Aorta (tissue), 5 donors: ENCODE measurements around the gene GPR149. TPM values are rescaled to one million over a fixed set of nuclear protein-coding genes. Genes with fewer than 3 reads are reported as not detected.

Experiments used
- ATAC-seq: fragments of 200-7000 bp; cut with Tn5 transposase; one replicate; pipeline ENCODE4 v1.9.1; 2022; ENCODE audit warnings: moderate library complexity; ENCODE audit not compliant: low FRiP score
- DNase-seq, 2 donors: peaks; one replicate each; pipeline ENCODE4 v3.0.0-alpha.2; 2020
- H3K27ac ChIP-seq, 2 donors: one replicate each; pipeline ENCODE4 v1.5.1; 2013; ENCODE audit warnings: low read length in 2 of 2, mild to moderate bottlenecking in 2 of 2, moderate library complexity in 2 of 2, control low read depth in 1 of 2, inconsistent platforms in 1 of 2, low read depth in 1 of 2
- H3K27me3 ChIP-seq, 2 donors: one replicate each; pipeline ENCODE4 v1.6.1; 2013; ENCODE audit warnings: control low read depth in 1 of 2, low read length in 1 of 2, mild to moderate bottlenecking in 1 of 2, moderate library complexity in 1 of 2; ENCODE audit not compliant: insufficient read depth in 2 of 2, control insufficient read depth in 1 of 2
- H3K36me3 ChIP-seq, 2 donors: one replicate each; pipeline ENCODE4 v1.6.1; 2013; ENCODE audit warnings: control low read depth in 1 of 2, low read length in 1 of 2, mild to moderate bottlenecking in 1 of 2; ENCODE audit not compliant: insufficient read depth in 2 of 2, control insufficient read depth in 1 of 2
- H3K4me1 ChIP-seq, 2 donors: one replicate each; pipeline ENCODE4 v1.6.1; 2013; ENCODE audit warnings: low read length in 2 of 2, control low read depth in 1 of 2, mild to moderate bottlenecking in 1 of 2, moderate library complexity in 1 of 2; ENCODE audit not compliant: insufficient read depth in 2 of 2, control insufficient read depth in 1 of 2
- H3K4me3 ChIP-seq, 2 donors: one replicate each; pipeline ENCODE4 v1.5.1; 2013; ENCODE audit warnings: low read length in 2 of 2, control low read depth in 1 of 2, mild to moderate bottlenecking in 1 of 2
- H3K9me3 ChIP-seq: one replicate; pipeline ENCODE4 v1.6.1; 2013; ENCODE audit warnings: mild to moderate bottlenecking, low read length; ENCODE audit not compliant: control insufficient read depth
- WGBS, 2 donors: extraction: QIAGEN DNeasy Blood & Tissue Kit; methylation state at CpG; one replicate each; pipeline ENCODE4 v1.1.7; 2013; 5-methylcytosine and 5-hydroxymethylcytosine counted together
- intact Hi-C, 2 donors: fragments of 100-400 bp; cut with DNase I; formaldehyde crosslinking; loops; one replicate each; pipeline versions ENCODE4 v1.14.2 to v1.15.0; 2022
- polyA plus RNA-seq, 2 donors: library from polyadenylated mRNA; stranded (reverse); fragments of 200-250 nt; gene quantifications; one replicate each; pipeline ENCODE4 v1.2.3, GENCODE V29; 2013
- total RNA-seq, 2 donors: library from RNA; stranded (reverse); fragmentation: NEBNext Ultra II Directional; extraction: Animal tissue kit (Norgen Biotek cat#: 25700); gene quantifications; one replicate each; pipeline ENCODE4 v1.2.1, GENCODE V29; 2021
- donor health status: healthy with polysubstance abuse.
- donor health status: Bipolar disorder and iron deficiency.
- donor health status: DM: no; HTN: no; CAD: no.
- donor health status: DM: no; HTN: no; CAD: no.
- donor health status: DM: yes; HTN: yes; CAD: no.

GPR149 gene
- total and polyA plus RNA-seq, 4 donors = not detected

DNA sequence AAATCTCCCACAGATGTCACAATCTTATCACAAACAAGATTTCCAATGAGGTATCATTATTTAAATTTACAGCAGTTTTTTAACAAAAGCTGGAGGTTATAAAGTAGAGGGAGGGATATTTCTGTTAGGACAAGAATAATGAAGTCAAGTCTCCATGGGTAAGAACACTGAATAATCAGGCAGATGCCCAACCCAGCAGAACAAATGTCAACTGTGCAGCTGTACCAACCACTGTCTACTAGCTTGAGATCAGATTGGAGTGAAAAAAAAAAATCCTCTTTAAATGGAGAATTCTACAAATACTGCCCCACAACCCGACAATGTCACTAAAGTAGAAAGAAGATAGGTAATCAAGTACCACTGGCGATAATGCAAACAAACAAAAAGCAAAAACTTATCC is 136.0 kb downstream of the GPR149 start:
- H3K36me3 ChIP-seq = peaks cover 0 to 3% of the 10 kb centered on the region in 2 donors
- DNase-seq (no peak), ATAC-seq (no peak)
- intact Hi-C loops = no loop called here
- no peak overlapping the region for H3K27ac ChIP-seq
- 97 to 100% methylated on average over 2 of the region's 2 CpGs for WGBS, 2 donors
- no peaks in the 10 kb centered on the region for H3K4me1 ChIP-seq
- no peak overlapping the region for H3K4me3 ChIP-seq
- H3K27me3 ChIP-seq = no peaks in the 10 kb centered on the region
- no peaks in the 10 kb centered on the region for H3K9me3 ChIP-seq

DNA sequence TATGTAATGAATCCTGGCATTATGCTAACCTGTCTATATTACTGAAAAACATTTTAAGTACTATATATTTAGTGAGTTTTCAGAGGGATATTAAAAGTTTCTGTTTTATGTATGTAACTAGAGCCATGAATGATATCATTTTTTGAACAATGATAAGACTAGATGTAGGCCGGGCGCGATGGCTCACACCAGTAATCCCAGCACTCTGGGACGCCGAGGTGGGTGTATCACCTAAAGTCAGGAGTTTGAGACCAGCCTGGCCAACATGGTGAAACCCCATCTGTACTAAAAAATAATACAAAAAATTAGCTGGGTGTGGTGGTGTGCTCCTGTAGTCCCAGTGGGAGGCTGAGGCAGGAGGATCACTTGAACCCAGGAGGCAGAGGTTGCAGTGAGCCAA is 139.8 kb downstream of the GPR149 start:
- H3K4me1 ChIP-seq = no peaks in the 10 kb centered on the region
- H3K27ac ChIP-seq = no peak overlapping the region
- 96 to 99% methylated on average over 5 of the region's 5 CpGs for WGBS, 2 donors
- peak in 1 of 2 donors; percentile 40 for DNase-seq
- peaks cover 0 to 3% of the 10 kb centered on the region in 2 donors for H3K36me3 ChIP-seq
- no peak for ATAC-seq
- no peak overlapping the region for H3K4me3 ChIP-seq
- H3K27me3 ChIP-seq = no peaks in the 10 kb centered on the region
- intact Hi-C loops = no loop called here
- no peaks in the 10 kb centered on the region for H3K9me3 ChIP-seq

Other genes starting within 250 kb of the GPR149 start
- gene DHX36, start 105.7 kb downstream of the GPR149 start, total RNA-seq = 10 to 100 TPM; 82.9 to 86.4 TPM
- 10 to 100 TPM; 15.0 to 43.0 TPM for gene DHX36, start 105.7 kb downstream of the GPR149 start, polyA plus RNA-seq